ENCODE results near the gene BAHCC1. TPM values are rescaled to one million over a fixed set of nuclear protein-coding genes. Genes with fewer than 3 reads are reported as not detected.

The BAHCC1 gene
- total RNA-seq, 1 experiment from 2014 or later = 0.17 TPM

DNA sequence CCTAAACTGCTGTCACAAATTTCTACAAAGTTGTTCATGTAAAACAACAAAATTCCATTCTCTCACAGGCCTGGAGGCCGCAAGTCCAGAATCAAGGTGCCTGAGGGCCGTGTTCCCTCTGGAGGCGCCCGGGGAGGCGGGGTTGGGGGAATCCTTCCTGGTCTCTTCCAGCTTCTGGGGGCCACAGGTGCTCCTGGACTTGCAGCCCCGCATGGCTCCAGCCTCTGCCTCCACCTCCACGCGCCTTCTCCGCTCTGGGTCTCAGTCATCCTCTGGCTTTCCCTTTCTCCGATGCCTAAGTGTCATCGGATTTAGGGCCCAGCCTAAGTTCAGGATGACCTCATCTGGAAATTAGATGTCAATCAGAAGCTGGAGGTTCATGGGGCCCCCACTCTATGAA is 28.6 kb upstream of the BAHCC1 start:
- BruUV-seq (replicated peaks) = no TSS peak
- Mint-ChIP-seq H3K4me3 (ENCODE audit: low read depth, unreplicated experiment) (no peak overlapping the region), H3K4me1 (ENCODE audit: low read depth, unreplicated experiment) (peaks cover 36% of the 10 kb centered on the region), H3K27me3 (ENCODE audit: unreplicated experiment) (peaks cover 58% of the 10 kb centered on the region), H3K36me3 (ENCODE audit: insufficient read depth, unreplicated experiment) (peaks cover 15% of the 10 kb centered on the region), H3K9me3 (ENCODE audit: low read depth, unreplicated experiment) (no peaks in the 10 kb centered on the region), H3K27ac (ENCODE audit: unreplicated experiment) (no peak overlapping the region)
- TF ChIP-seq, protein P1, sequence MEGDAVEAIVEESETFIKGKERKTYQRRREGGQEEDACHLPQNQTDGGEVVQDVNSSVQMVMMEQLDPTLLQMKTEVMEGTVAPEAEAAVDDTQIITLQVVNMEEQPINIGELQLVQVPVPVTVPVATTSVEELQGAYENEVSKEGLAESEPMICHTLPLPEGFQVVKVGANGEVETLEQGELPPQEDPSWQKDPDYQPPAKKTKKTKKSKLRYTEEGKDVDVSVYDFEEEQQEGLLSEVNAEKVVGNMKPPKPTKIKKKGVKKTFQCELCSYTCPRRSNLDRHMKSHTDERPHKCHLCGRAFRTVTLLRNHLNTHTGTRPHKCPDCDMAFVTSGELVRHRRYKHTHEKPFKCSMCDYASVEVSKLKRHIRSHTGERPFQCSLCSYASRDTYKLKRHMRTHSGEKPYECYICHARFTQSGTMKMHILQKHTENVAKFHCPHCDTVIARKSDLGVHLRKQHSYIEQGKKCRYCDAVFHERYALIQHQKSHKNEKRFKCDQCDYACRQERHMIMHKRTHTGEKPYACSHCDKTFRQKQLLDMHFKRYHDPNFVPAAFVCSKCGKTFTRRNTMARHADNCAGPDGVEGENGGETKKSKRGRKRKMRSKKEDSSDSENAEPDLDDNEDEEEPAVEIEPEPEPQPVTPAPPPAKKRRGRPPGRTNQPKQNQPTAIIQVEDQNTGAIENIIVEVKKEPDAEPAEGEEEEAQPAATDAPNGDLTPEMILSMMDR (IDR thresholded peaks at IDR 0.05; ENCODE audit: unreplicated experiment) = no peak
- no peak for DNase-seq
- intact Hi-C loops (cut with micrococcal nuclease; ENCODE audit: unreplicated experiment) = no loop called here
- CTCF ChIA-PET = no interaction called here

DNA sequence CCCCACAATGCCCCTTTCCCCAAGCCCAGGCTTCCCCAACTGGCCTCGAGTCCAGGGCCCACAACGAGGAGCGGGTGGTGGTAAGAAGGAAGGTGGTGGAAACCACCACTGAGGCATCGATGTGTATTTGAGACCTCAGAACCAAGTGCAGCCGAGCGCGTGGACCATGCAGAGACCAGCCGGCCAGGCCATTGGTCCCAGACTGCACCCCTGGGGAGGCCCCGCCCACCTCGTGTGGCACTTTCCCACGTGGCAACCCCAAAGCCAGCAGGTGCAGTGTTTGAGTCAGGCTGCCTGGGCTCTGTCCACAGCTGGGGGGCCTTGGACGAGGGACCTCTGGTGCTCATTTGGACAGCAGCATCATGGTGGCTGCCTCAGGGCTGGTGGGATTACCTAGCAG is 28.1 kb upstream of the BAHCC1 start:
- no TSS peak for BruUV-seq (replicated peaks)
- H3K36me3 Mint-ChIP-seq (ENCODE audit: insufficient read depth, unreplicated experiment) = peaks cover 12% of the 10 kb centered on the region
- CTCF ChIA-PET = no interaction called here
- intact Hi-C loops (cut with micrococcal nuclease; ENCODE audit: unreplicated experiment) = no loop called here
- H3K4me1 Mint-ChIP-seq (ENCODE audit: low read depth, unreplicated experiment) = peaks cover 31% of the 10 kb centered on the region
- no peak for DNase-seq
- H3K4me3 Mint-ChIP-seq (ENCODE audit: low read depth, unreplicated experiment) = no peak overlapping the region
- H3K9me3 Mint-ChIP-seq (ENCODE audit: low read depth, unreplicated experiment) = no peaks in the 10 kb centered on the region
- no peak overlapping the region for H3K27ac Mint-ChIP-seq (ENCODE audit: unreplicated experiment)
- TF ChIP-seq, protein P1 (IDR thresholded peaks at IDR 0.05; ENCODE audit: unreplicated experiment) = no peak
- H3K27me3 Mint-ChIP-seq (ENCODE audit: unreplicated experiment) = peaks cover 57% of the 10 kb centered on the region

DNA sequence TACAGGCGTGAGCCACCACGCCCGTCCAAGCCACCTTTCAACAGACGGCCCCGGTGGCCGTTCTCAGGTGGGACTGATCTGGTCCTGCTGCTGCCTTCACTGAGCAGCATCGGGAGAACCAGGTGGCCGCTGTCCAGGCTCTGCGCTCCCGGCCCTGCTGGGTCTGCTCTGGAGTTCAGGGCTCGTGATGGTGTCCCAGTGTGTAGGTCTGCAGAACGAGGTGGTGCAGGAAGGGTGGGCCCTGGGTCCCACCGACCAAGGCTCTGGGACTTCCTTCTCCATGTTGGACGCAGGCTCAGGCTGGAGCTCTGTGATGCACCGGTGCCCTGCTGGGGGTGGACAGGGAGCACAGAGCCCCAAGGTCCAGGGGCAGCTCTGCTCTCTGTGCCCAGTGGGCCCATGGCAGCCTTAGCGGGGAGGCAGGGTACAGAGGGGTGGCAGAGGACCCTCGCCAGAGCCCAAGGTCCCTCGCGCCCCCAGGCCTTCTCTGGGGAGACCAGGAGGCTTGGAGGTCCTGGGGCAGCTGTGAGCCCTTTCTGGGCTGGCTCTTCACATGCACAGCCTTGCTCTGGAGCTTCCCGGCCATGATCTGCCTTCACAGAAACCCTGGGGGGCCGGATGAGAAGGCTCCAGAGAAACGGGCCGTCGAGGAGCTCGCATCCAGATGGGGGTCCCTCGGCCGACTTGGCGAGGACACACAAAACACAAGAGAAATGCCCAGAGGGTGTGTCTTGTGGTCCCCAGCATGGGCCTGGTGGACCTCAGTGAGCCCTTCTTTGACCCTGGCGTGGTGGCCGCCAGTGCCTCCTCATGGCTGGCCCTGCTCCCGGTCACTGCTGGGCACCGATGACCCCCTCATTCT is 26.9 kb upstream of the BAHCC1 start:
- no peak for DNase-seq
- peaks cover 54% of the 10 kb centered on the region for H3K27me3 Mint-ChIP-seq (ENCODE audit: unreplicated experiment)
- BruUV-seq (replicated peaks) = no TSS peak
- peaks cover 23% of the 10 kb centered on the region for H3K4me1 Mint-ChIP-seq (ENCODE audit: low read depth, unreplicated experiment)
- intact Hi-C loops (cut with micrococcal nuclease; ENCODE audit: unreplicated experiment) = no loop called here
- H3K4me3 Mint-ChIP-seq (ENCODE audit: low read depth, unreplicated experiment) = no peak overlapping the region
- H3K9me3 Mint-ChIP-seq (ENCODE audit: low read depth, unreplicated experiment) = no peaks in the 10 kb centered on the region
- peaks cover 8% of the 10 kb centered on the region for H3K36me3 Mint-ChIP-seq (ENCODE audit: insufficient read depth, unreplicated experiment)
- CTCF ChIA-PET = no interaction called here
- H3K27ac Mint-ChIP-seq (ENCODE audit: unreplicated experiment) = no peak overlapping the region
- TF ChIP-seq, protein P1 (IDR thresholded peaks at IDR 0.05; ENCODE audit: unreplicated experiment) = no peak

DNA sequence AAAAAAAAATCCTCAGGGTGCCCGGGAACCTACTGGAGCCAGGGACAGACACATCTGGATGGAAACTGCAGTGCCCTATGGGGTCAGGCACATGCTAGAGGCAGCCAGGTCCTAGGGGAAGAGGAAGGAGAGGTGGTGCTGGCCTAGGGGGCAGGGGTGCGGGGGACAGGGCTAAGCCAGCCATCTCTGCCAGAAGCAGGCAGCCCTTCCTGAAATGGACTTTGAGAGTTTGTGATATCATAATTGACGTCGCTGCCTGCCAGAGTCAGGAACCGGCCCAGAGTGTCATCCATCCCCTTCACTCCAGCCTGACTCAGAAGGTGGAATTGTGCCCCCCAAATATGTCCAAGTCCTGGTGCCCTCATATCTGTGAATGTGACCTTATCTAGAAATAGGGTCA is 25.0 kb upstream of the BAHCC1 start:
- Mint-ChIP-seq H3K27me3 (ENCODE audit: unreplicated experiment) (peaks cover 47% of the 10 kb centered on the region), H3K4me3 (ENCODE audit: low read depth, unreplicated experiment) (no peak overlapping the region), H3K9me3 (ENCODE audit: low read depth, unreplicated experiment) (no peaks in the 10 kb centered on the region), H3K4me1 (ENCODE audit: low read depth, unreplicated experiment) (peaks cover 12% of the 10 kb centered on the region), H3K36me3 (ENCODE audit: insufficient read depth, unreplicated experiment) (peaks cover 3% of the 10 kb centered on the region), H3K27ac (ENCODE audit: unreplicated experiment) (no peak overlapping the region)
- no peak for DNase-seq
- CTCF ChIA-PET = no interaction called here
- no TSS peak for BruUV-seq (replicated peaks)
- TF ChIP-seq, protein P1 (IDR thresholded peaks at IDR 0.05; ENCODE audit: unreplicated experiment) = no peak
- intact Hi-C loops (cut with micrococcal nuclease; ENCODE audit: unreplicated experiment) = no loop called here

All from Calu3 (cell line).